ACC112 (cell line): Measurements from ENCODE around the gene BCL2L12.
A peak's percentile ranks its signal among the peaks of the same experiment; 100 is the strongest.

ENCODE experiments used
- H2AFZ ChIP-seq: fragments of 200-600 bp; sonication (generic); one replicate; pipeline ENCODE4 v1.6.0; 2017; ENCODE audit warnings: antibody characterized with exemption, low read length; ENCODE audit not compliant: unreplicated experiment
- H3K27ac ChIP-seq: fragments of 200-600 bp; sonication (generic); 2 replicates; pipeline ENCODE4 v1.5.1; 2014; ENCODE audit warnings: low read depth, mild to moderate bottlenecking, antibody characterized with exemption, low read length, moderate library complexity
- H3K27me3 ChIP-seq: fragments of 200-600 bp; sonication (generic); 2 replicates; pipeline ENCODE4 v1.6.1; 2014; ENCODE audit warnings: mild to moderate bottlenecking, antibody characterized with exemption, low read length, moderate library complexity, mixed read lengths; ENCODE audit not compliant: insufficient read depth
- H3K36me3 ChIP-seq: fragments of 200-600 bp; sonication (generic); 2 replicates; pipeline ENCODE4 v1.6.1; 2016; ENCODE audit warnings: mild to moderate bottlenecking, antibody characterized with exemption, low read length, moderate library complexity, mixed read lengths; ENCODE audit not compliant: insufficient read depth
- H3K4me1 ChIP-seq: fragments of 200-600 bp; sonication (generic); one replicate; pipeline ENCODE4 v1.6.1; 2016; ENCODE audit warnings: low read length, mixed read lengths; ENCODE audit not compliant: insufficient read depth, unreplicated experiment, control insufficient read depth
- H3K4me3 ChIP-seq: fragments of 200-600 bp; sonication (generic); 2 replicates; pipeline ENCODE4 v1.5.1; 2014; ENCODE audit warnings: mild to moderate bottlenecking, low read depth, low read length
- H3K79me2 ChIP-seq: fragments of 200-600 bp; sonication (generic); one replicate; pipeline ENCODE4 v1.6.0; 2016; ENCODE audit warnings: low read length; ENCODE audit not compliant: control insufficient read depth, unreplicated experiment, insufficient read depth

Gene BCL2L12

GRCh38 chr19:49655570-49656455, 9.9 kb upstream of the BCL2L12 start:
- H2AFZ ChIP-seq, result no peak overlapping the region
- H3K36me3 ChIP-seq, result no peaks in the 10 kb centered on the region
- no peak overlapping the region for H3K27ac ChIP-seq
- no peak overlapping the region for H3K4me3 ChIP-seq
- no peaks in the 10 kb centered on the region for H3K4me1 ChIP-seq
- no peaks in the 10 kb centered on the region for H3K27me3 ChIP-seq
- H3K79me2 ChIP-seq, result no peaks in the 10 kb centered on the region

- Histone ChIP-seq H3K4me1 (no peaks in the 10 kb centered on the region), H3K4me3 (no peak overlapping the region), H2AFZ (no peak overlapping the region), H3K27ac (no peak overlapping the region), H3K79me2 (no peaks in the 10 kb centered on the region), H3K27me3 (no peaks in the 10 kb centered on the region), H3K36me3 (0 out of 2 replicates have a peak, but pooled peaks cover 3% of the 10 kb centered on the region)
Observed at GRCh38 chr19:49656456-49657109, 9.2 kb upstream of the BCL2L12 start.

DNA sequence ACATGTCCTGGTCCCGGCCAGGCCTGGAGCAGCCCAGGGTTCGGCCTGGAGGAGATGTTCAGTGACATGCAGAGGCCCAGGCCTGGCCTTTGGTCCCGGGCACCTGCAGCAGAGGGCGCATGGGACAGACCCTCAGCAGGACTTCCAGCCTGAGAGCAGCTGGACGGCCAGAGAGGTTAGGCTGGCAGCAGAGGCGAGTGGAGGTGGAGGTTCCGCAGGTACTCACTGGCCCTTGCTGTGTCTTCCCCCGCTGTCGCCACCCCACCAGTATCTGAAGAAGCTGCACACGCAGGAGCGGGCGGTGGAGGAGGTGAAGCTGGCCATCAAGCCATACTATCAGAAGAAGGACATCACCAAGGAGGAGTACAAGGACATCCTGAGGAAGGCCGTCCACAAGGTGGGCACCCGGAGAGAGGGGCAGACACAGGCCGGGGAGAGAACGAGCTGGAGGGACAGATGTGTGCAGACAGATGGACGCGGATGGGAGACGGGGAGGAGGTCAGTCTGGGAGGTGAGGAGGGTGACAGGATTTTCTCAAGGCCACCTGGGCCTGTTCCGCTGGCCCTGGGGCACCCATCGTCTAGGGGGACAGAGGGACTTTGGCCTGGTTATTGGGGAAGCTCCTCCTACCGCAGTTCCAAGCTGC, 8.1 kb upstream of the BCL2L12 start:
- no peak overlapping the region for H2AFZ ChIP-seq
- H3K4me1 ChIP-seq, result no peaks in the 10 kb centered on the region
- no peaks in the 10 kb centered on the region for H3K27me3 ChIP-seq
- 0 out of 2 replicates have a peak, but pooled peaks cover 3% of the 10 kb centered on the region for H3K36me3 ChIP-seq
- no peak overlapping the region for H3K27ac ChIP-seq
- no peak overlapping the region for H3K4me3 ChIP-seq
- H3K79me2 ChIP-seq, result no peaks in the 10 kb centered on the region

GRCh38 chr19:49658139-49658517, 7.6 kb upstream of the BCL2L12 start:
- Histone ChIP-seq H3K4me1 (no peaks in the 10 kb centered on the region), H3K27me3 (no peaks in the 10 kb centered on the region), H3K36me3 (0 out of 2 replicates have a peak, but pooled peaks cover 3% of the 10 kb centered on the region), H2AFZ (no peak overlapping the region), H3K27ac (no peak overlapping the region), H3K4me3 (no peak overlapping the region), H3K79me2 (no peaks in the 10 kb centered on the region)

GRCh38 chr19:49658566-49659442, 6.9 kb upstream of the BCL2L12 start:
- H3K27ac ChIP-seq, result no peak overlapping the region
- H3K36me3 ChIP-seq, result 0 out of 2 replicates have a peak, but pooled peaks cover 3% of the 10 kb centered on the region
- no peaks in the 10 kb centered on the region for H3K27me3 ChIP-seq
- no peaks in the 10 kb centered on the region for H3K4me1 ChIP-seq
- no peaks in the 10 kb centered on the region for H3K79me2 ChIP-seq
- H3K4me3 ChIP-seq, result no peak overlapping the region
- no peak overlapping the region for H2AFZ ChIP-seq

GRCh38 chr19:49660338-49660961, 5.3 kb upstream of the BCL2L12 start:
- no peak overlapping the region for H2AFZ ChIP-seq
- no peak overlapping the region for H3K4me3 ChIP-seq
- peaks cover 6% of the 10 kb centered on the region for H3K79me2 ChIP-seq
- H3K27ac ChIP-seq, result no peak overlapping the region
- no peaks in the 10 kb centered on the region for H3K4me1 ChIP-seq
- 0 out of 2 replicates have a peak, but pooled peaks cover 3% of the 10 kb centered on the region for H3K36me3 ChIP-seq
- no peaks in the 10 kb centered on the region for H3K27me3 ChIP-seq

DNA sequence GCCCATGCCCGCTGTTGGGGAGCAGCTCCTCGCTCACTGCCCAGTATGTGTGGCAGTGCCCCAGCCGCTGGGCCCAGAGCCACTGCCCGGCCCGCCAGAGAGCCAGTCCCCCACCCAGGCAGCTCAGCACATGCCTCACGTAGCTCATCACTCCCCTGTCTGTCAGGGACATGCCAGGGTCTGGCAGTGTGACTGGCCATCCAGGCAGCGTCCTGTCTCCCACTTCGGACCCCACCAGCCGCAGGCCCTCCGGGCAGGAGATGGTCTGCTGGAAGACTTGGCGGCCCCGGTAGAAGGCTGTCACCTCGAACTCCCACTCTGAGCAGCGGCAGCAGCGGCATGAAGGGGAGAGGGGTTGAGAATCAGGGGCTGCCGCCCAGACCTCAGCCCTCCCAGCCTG, 3.7 kb upstream of the BCL2L12 start:
- H3K36me3 ChIP-seq, result 0 out of 2 replicates have a peak, but pooled peaks cover 3% of the 10 kb centered on the region
- no peaks in the 10 kb centered on the region for H3K27me3 ChIP-seq
- no peak overlapping the region for H3K4me3 ChIP-seq
- H3K4me1 ChIP-seq, result peaks cover 4% of the 10 kb centered on the region
- H3K27ac ChIP-seq, result no peak overlapping the region
- no peak overlapping the region for H2AFZ ChIP-seq
- peaks cover 13% of the 10 kb centered on the region for H3K79me2 ChIP-seq

- H3K36me3 ChIP-seq, result 0 out of 2 replicates have a peak, but pooled peaks cover 3% of the 10 kb centered on the region
- H3K27me3 ChIP-seq, result no peaks in the 10 kb centered on the region
- H3K4me3 ChIP-seq, result no peak overlapping the region
- no peak overlapping the region for H3K27ac ChIP-seq
- no peak overlapping the region for H2AFZ ChIP-seq
- peaks cover 16% of the 10 kb centered on the region for H3K79me2 ChIP-seq
- H3K4me1 ChIP-seq, result peaks cover 4% of the 10 kb centered on the region
Observed at GRCh38 chr19:49663224-49663623, 2.5 kb upstream of the BCL2L12 start.

GRCh38 chr19:49664171-49665035, 1.3 kb upstream of the BCL2L12 start:
- Histone ChIP-seq H3K79me2 (peaks cover 16% of the 10 kb centered on the region), H3K27ac (peak overlapping the region; percentile 45), H3K4me1 (peaks cover 4% of the 10 kb centered on the region), H3K4me3 (peak overlapping the region; percentile 90), H3K36me3 (0 out of 2 replicates have a peak, but pooled peaks cover 3% of the 10 kb centered on the region), H2AFZ (no peak overlapping the region), H3K27me3 (no peaks in the 10 kb centered on the region)
